PC-3 (cell line): Measurements from ENCODE around the gene MAEA. TPM values are rescaled to one million over a fixed set of nuclear protein-coding genes. Genes with fewer than 3 reads are reported as not detected.

ENCODE experiments used
- ATAC-seq: fragments of 200-7000 bp; cut with Tn5 transposase; 2 replicates; pipeline ENCODE4 v1.9.1; 2020; ENCODE audit warnings: mild to moderate bottlenecking, moderate library complexity
- BruUV-seq: library from RNA; stranded (reverse); fragments of 400-500 nt; replicated peaks from 2 replicates; lab custom pipeline; 2021; lab: Mats Ljungman, UMichigan
- CTCF ChIA-PET: fragments of 300-600 bp; sonication (Branson Sonifier 250); formaldehyde crosslinking; loops from one replicate; lab custom pipeline; 2022; ENCODE audit warnings: antibody characterized with exemption; lab: Charles Lee
- POLR2A ChIA-PET: fragments of 300-600 bp; sonication (Branson Sonifier 250); formaldehyde crosslinking; loops from one replicate; lab custom pipeline; 2022; ENCODE audit warnings: antibody characterized with exemption; ENCODE audit not compliant: unreplicated experiment; lab: Charles Lee
- DNase-seq: peaks from one replicate; pipeline ENCODE4 v3.0.0-alpha.2; 2015
- H2AFZ ChIP-seq: fragments of 300-600 bp; sonication (generic); 2 replicates; pipeline ENCODE4 v1.6.0; 2016; ENCODE audit warnings: antibody characterized with exemption, low read length
- H3F3A ChIP-seq: fragments of 300-600 bp; sonication (generic); one replicate; pipeline ENCODE4 v1.6.0; 2017; ENCODE audit warnings: antibody characterized with exemption, low read length, control low read depth, mild to moderate bottlenecking; ENCODE audit not compliant: unreplicated experiment
- H3K27ac ChIP-seq: fragments of 300-600 bp; sonication (generic); 2 replicates; pipeline ENCODE4 v1.5.1; 2016; ENCODE audit warnings: mild to moderate bottlenecking, low read length
- H3K27me3 ChIP-seq: fragments of 300-600 bp; sonication (generic); 2 replicates; pipeline ENCODE4 v1.6.1; 2016; ENCODE audit warnings: low read length, mixed read lengths
- H3K36me3 ChIP-seq: fragments of 300-600 bp; sonication (generic); 2 replicates; pipeline ENCODE4 v1.6.1; 2016; ENCODE audit warnings: low read depth, mixed run types, low read length, mixed read lengths
- H3K4me1 ChIP-seq: fragments of 300-600 bp; sonication (generic); 2 replicates; pipeline ENCODE4 v1.5.1; 2016; ENCODE audit warnings: low read length; ENCODE audit not compliant: insufficient read depth
- H3K4me2 ChIP-seq: fragments of 300-600 bp; sonication (generic); 2 replicates; pipeline ENCODE4 v1.6.0; 2016; ENCODE audit warnings: low read length
- H3K4me3 ChIP-seq: fragments of 300-600 bp; sonication (generic); 2 replicates; pipeline ENCODE4 v1.5.1; 2016; ENCODE audit warnings: mild to moderate bottlenecking, low read length, mixed read lengths
- H3K79me2 ChIP-seq: fragments of 300-600 bp; sonication (generic); 2 replicates; pipeline ENCODE4 v1.6.1; 2017; ENCODE audit warnings: low read length, mixed read lengths
- H3K9ac ChIP-seq: fragments of 300-600 bp; sonication (generic); 2 replicates; pipeline ENCODE4 v1.6.0; 2016; ENCODE audit warnings: mild to moderate bottlenecking, low read length
- H3K9me2 ChIP-seq: fragments of 300-600 bp; sonication (generic); replicated peaks from 2 replicates; pipeline ENCODE4 v1.6.1; 2016; ENCODE audit warnings: mixed run types, low read length, mixed read lengths
- H3K9me3 ChIP-seq: fragments of 300-600 bp; sonication (generic); 2 replicates; pipeline ENCODE4 v1.6.1; 2016; ENCODE audit warnings: low read length, mixed read lengths
- H4K20me1 ChIP-seq: fragments of 300-600 bp; sonication (generic); 2 replicates; pipeline ENCODE4 v1.6.1; 2016; ENCODE audit warnings: low read length, mixed read lengths
- CTCF ChIP-seq: fragments of 300-600 bp; sonication (generic); conservative IDR thresholded peaks from 2 replicates; pipeline ENCODE4 v1.5.1; 2017; ENCODE audit warnings: antibody characterized with exemption, low read depth, mild to moderate bottlenecking, low read length
- EZH2 ChIP-seq: fragments of 300-600 bp; sonication (generic); IDR thresholded peaks from one replicate; pipeline ENCODE4 v1.6.1; 2017; ENCODE audit warnings: antibody characterized with exemption, mild to moderate bottlenecking, low read length; ENCODE audit not compliant: unreplicated experiment
- EZH2phosphoT487 ChIP-seq: fragments of 300-600 bp; sonication (generic); IDR thresholded peaks from 2 replicates; pipeline ENCODE4 v1.6.1; 2018; ENCODE audit warnings: mild to moderate bottlenecking, antibody characterized with exemption, low read length, borderline replicate concordance
- intact Hi-C: fragments of 100-400 bp; cut with micrococcal nuclease; formaldehyde crosslinking; loops from 2 replicates; pipeline ENCODE4 v1.9.0; 2023
- total RNA-seq: library from RNA; depleted of rRNA; stranded (reverse); fragments of >200 nt; gene quantifications from 2 replicates; pipeline ENCODE4 v1.2.3, GENCODE V29; 2014

Gene MAEA
- total RNA-seq, 1 experiment from 2014 or later: 48.1 TPM

GRCh38 chr4:1265351-1265750 is 24.3 kb upstream of the MAEA start:
- H3K36me3 ChIP-seq: no peaks in the 10 kb centered on the region
- H3K27me3 ChIP-seq: no peaks in the 10 kb centered on the region
- H3K79me2 ChIP-seq: no peaks in the 10 kb centered on the region
- H3K4me3 ChIP-seq: no peak overlapping the region
- H3K9me3 ChIP-seq: peaks cover 7% of the 10 kb centered on the region; the same call in 1 of the 2 replicates
- no TSS peak for BruUV-seq
- no peak for TF ChIP-seq EZH2
- no peak for TF ChIP-seq EZH2phosphoT487
- no peak for TF ChIP-seq CTCF
- CTCF ChIA-PET: no interaction called here
- H3F3A ChIP-seq: no peaks in the 10 kb centered on the region
- H3K4me2 ChIP-seq: no peak overlapping the region
- no peak overlapping the region for H3K9ac ChIP-seq
- no peak for ATAC-seq
- intact Hi-C loops: no loop called here
- H4K20me1 ChIP-seq: no peaks in the 10 kb centered on the region
- H3K9me2 ChIP-seq: no peaks in the 10 kb centered on the region
- POLR2A ChIA-PET: no interaction called here
- no peak for DNase-seq
- H2AFZ ChIP-seq: no peak overlapping the region
- H3K27ac ChIP-seq: no peak overlapping the region
- no peaks in the 10 kb centered on the region for H3K4me1 ChIP-seq

GRCh38 chr4:1266881-1267763 is 22.6 kb upstream of the MAEA start:
- POLR2A ChIA-PET: no interaction called here
- TF ChIP-seq EZH2phosphoT487: no peak
- TF ChIP-seq EZH2: no peak
- TF ChIP-seq CTCF: no peak
- Histone ChIP-seq H2AFZ (no peak overlapping the region), H3K9me2 (no peaks in the 10 kb centered on the region), H3K36me3 (no peaks in the 10 kb centered on the region), H3K4me3 (no peak overlapping the region), H3K9me3 (peaks cover 7% of the 10 kb centered on the region; the same call in 1 of the 2 replicates), H3K27ac (no peak overlapping the region), H3K79me2 (no peaks in the 10 kb centered on the region), H4K20me1 (no peaks in the 10 kb centered on the region), H3K4me2 (no peak overlapping the region), H3K4me1 (no peaks in the 10 kb centered on the region), H3K9ac (no peak overlapping the region), H3K27me3 (no peaks in the 10 kb centered on the region), H3F3A (no peaks in the 10 kb centered on the region)
- BruUV-seq: no TSS peak
- no peak for DNase-seq
- ATAC-seq: no peak
- intact Hi-C loops: no loop called here
- CTCF ChIA-PET: no interaction called here

- DNase-seq (no peak), ATAC-seq (no peak)
- no TSS peak for BruUV-seq
- H3K27ac ChIP-seq: no peak overlapping the region
- H3K4me2 ChIP-seq: no peak overlapping the region
- H4K20me1 ChIP-seq: no peaks in the 10 kb centered on the region
- intact Hi-C loops: no loop called here
- ChIA-PET CTCF (no interaction called here), POLR2A (no interaction called here)
- H3K4me3 ChIP-seq: no peak overlapping the region
- no peaks in the 10 kb centered on the region for H3K36me3 ChIP-seq
- H3K4me1 ChIP-seq: no peaks in the 10 kb centered on the region
- no peak overlapping the region for H3K9ac ChIP-seq
- no peak for TF ChIP-seq EZH2phosphoT487
- no peak for TF ChIP-seq EZH2
- no peak for TF ChIP-seq CTCF
- H2AFZ ChIP-seq: no peak overlapping the region
- H3K9me2 ChIP-seq: no peaks in the 10 kb centered on the region
- no peaks in the 10 kb centered on the region for H3K79me2 ChIP-seq
- peaks cover 7% of the 10 kb centered on the region; the same call in 1 of the 2 replicates for H3K9me3 ChIP-seq
- H3K27me3 ChIP-seq: no peaks in the 10 kb centered on the region
- H3F3A ChIP-seq: no peaks in the 10 kb centered on the region
These were observed 20.5 kb upstream of the MAEA start for GRCh38 chr4:1269209-1269608.
